PC-3 (cell line): ENCODE data around the gene ST6GALNAC4. TPM values are rescaled to one million over a fixed set of nuclear protein-coding genes. Genes with fewer than 3 reads are reported as not detected.

ENCODE experiments used
- ATAC-seq: fragments of 200-7000 bp; cut with Tn5 transposase; 2 replicates; pipeline ENCODE4 v1.9.1; 2020; ENCODE audit warnings: mild to moderate bottlenecking, moderate library complexity
- BruUV-seq: library from RNA; stranded (reverse); fragments of 400-500 nt; replicated peaks from 2 replicates; lab custom pipeline; 2021; lab: Mats Ljungman, UMichigan
- CTCF ChIA-PET: fragments of 300-600 bp; sonication (Branson Sonifier 250); formaldehyde crosslinking; loops from one replicate; lab custom pipeline; 2022; ENCODE audit warnings: antibody characterized with exemption; lab: Charles Lee
- POLR2A ChIA-PET: fragments of 300-600 bp; sonication (Branson Sonifier 250); formaldehyde crosslinking; loops from one replicate; lab custom pipeline; 2022; ENCODE audit warnings: antibody characterized with exemption; ENCODE audit not compliant: unreplicated experiment; lab: Charles Lee
- DNase-seq: peaks from one replicate; pipeline ENCODE4 v3.0.0-alpha.2; 2015
- H2AFZ ChIP-seq: fragments of 300-600 bp; sonication (generic); 2 replicates; pipeline ENCODE4 v1.6.0; 2016; ENCODE audit warnings: antibody characterized with exemption, low read length
- H3F3A ChIP-seq: fragments of 300-600 bp; sonication (generic); one replicate; pipeline ENCODE4 v1.6.0; 2017; ENCODE audit warnings: antibody characterized with exemption, low read length, control low read depth, mild to moderate bottlenecking; ENCODE audit not compliant: unreplicated experiment
- H3K27ac ChIP-seq: fragments of 300-600 bp; sonication (generic); 2 replicates; pipeline ENCODE4 v1.5.1; 2016; ENCODE audit warnings: mild to moderate bottlenecking, low read length
- H3K27me3 ChIP-seq: fragments of 300-600 bp; sonication (generic); 2 replicates; pipeline ENCODE4 v1.6.1; 2016; ENCODE audit warnings: low read length, mixed read lengths
- H3K36me3 ChIP-seq: fragments of 300-600 bp; sonication (generic); 2 replicates; pipeline ENCODE4 v1.6.1; 2016; ENCODE audit warnings: low read depth, mixed run types, low read length, mixed read lengths
- H3K4me1 ChIP-seq: fragments of 300-600 bp; sonication (generic); 2 replicates; pipeline ENCODE4 v1.5.1; 2016; ENCODE audit warnings: low read length; ENCODE audit not compliant: insufficient read depth
- H3K4me2 ChIP-seq: fragments of 300-600 bp; sonication (generic); 2 replicates; pipeline ENCODE4 v1.6.0; 2016; ENCODE audit warnings: low read length
- H3K4me3 ChIP-seq: fragments of 300-600 bp; sonication (generic); 2 replicates; pipeline ENCODE4 v1.5.1; 2016; ENCODE audit warnings: mild to moderate bottlenecking, low read length, mixed read lengths
- H3K79me2 ChIP-seq: fragments of 300-600 bp; sonication (generic); 2 replicates; pipeline ENCODE4 v1.6.1; 2017; ENCODE audit warnings: low read length, mixed read lengths
- H3K9ac ChIP-seq: fragments of 300-600 bp; sonication (generic); 2 replicates; pipeline ENCODE4 v1.6.0; 2016; ENCODE audit warnings: mild to moderate bottlenecking, low read length
- H3K9me2 ChIP-seq: fragments of 300-600 bp; sonication (generic); replicated peaks from 2 replicates; pipeline ENCODE4 v1.6.1; 2016; ENCODE audit warnings: mixed run types, low read length, mixed read lengths
- H3K9me3 ChIP-seq: fragments of 300-600 bp; sonication (generic); 2 replicates; pipeline ENCODE4 v1.6.1; 2016; ENCODE audit warnings: low read length, mixed read lengths
- H4K20me1 ChIP-seq: fragments of 300-600 bp; sonication (generic); 2 replicates; pipeline ENCODE4 v1.6.1; 2016; ENCODE audit warnings: low read length, mixed read lengths
- CTCF ChIP-seq: fragments of 300-600 bp; sonication (generic); conservative IDR thresholded peaks from 2 replicates; pipeline ENCODE4 v1.5.1; 2017; ENCODE audit warnings: antibody characterized with exemption, low read depth, mild to moderate bottlenecking, low read length
- EZH2 ChIP-seq: fragments of 300-600 bp; sonication (generic); IDR thresholded peaks from one replicate; pipeline ENCODE4 v1.6.1; 2017; ENCODE audit warnings: antibody characterized with exemption, mild to moderate bottlenecking, low read length; ENCODE audit not compliant: unreplicated experiment
- EZH2phosphoT487 ChIP-seq: fragments of 300-600 bp; sonication (generic); IDR thresholded peaks from 2 replicates; pipeline ENCODE4 v1.6.1; 2018; ENCODE audit warnings: mild to moderate bottlenecking, antibody characterized with exemption, low read length, borderline replicate concordance
- intact Hi-C: fragments of 100-400 bp; cut with micrococcal nuclease; formaldehyde crosslinking; loops from 2 replicates; pipeline ENCODE4 v1.9.0; 2023
- microRNA-seq: library from miRNA; unstranded; fragments of <30 nt; microRNA quantifications from one replicate; pipeline ENCODE4 v1.1.0, GENCODE V29; 2020; ENCODE audit not compliant: unreplicated experiment
- total RNA-seq: library from RNA; depleted of rRNA; stranded (reverse); fragments of >200 nt; gene quantifications from 2 replicates; pipeline ENCODE4 v1.2.3, GENCODE V29; 2014; rRNA removed

The ST6GALNAC4 gene
- total RNA-seq, 1 experiment from 2014 or later, result 26.9 TPM

- POLR2A ChIA-PET, result no interaction called here
- Histone ChIP-seq H3K9me3 (no peaks in the 10 kb centered on the region), H4K20me1 (no peaks in the 10 kb centered on the region), H3K4me1 (no peaks in the 10 kb centered on the region), H3K27ac (no peak overlapping the region), H3K9ac (no peak overlapping the region), H3K27me3 (no peaks in the 10 kb centered on the region), H3K79me2 (no peaks in the 10 kb centered on the region), H3K4me3 (no peak overlapping the region), H3K36me3 (no peaks in the 10 kb centered on the region), H2AFZ (no peak overlapping the region), H3K4me2 (no peak overlapping the region), H3F3A (no peaks in the 10 kb centered on the region), H3K9me2 (no peaks in the 10 kb centered on the region)
- CTCF ChIA-PET, result no interaction called here
- ATAC-seq, result no peak
- no peak for TF ChIP-seq EZH2phosphoT487
- TF ChIP-seq CTCF, result no peak
- TF ChIP-seq EZH2, result no peak
- no peak for DNase-seq
- BruUV-seq, result no TSS peak
- intact Hi-C loops, result no loop called here
Observed at GRCh38 chr9:127858041-127858512, 58.8 kb downstream of the ST6GALNAC4 start.

Small RNAs within 50 kb of the gene (microRNA-seq; reads per million reads assigned to microRNA genes)
- not detected for gene MIR4672

Other genes starting within 250 kb of the ST6GALNAC4 start
- gene CFAP157, start 210.1 kb downstream of the ST6GALNAC4 start, total RNA-seq, result not detected in 2 replicates
- gene PTRH1, start 201.4 kb downstream of the ST6GALNAC4 start, total RNA-seq, result 38.1 and 45.3 TPM in 2 replicates
- 0.04 TPM in 1 of 2 replicates, not detected in the other for gene TTC16, start 201.0 kb downstream of the ST6GALNAC4 start, total RNA-seq
- 12.2 and 14.1 TPM in 2 replicates for gene TOR2A, start 181.7 kb downstream of the ST6GALNAC4 start, total RNA-seq
- 0.26 and 1.0 TPM in 2 replicates for gene SH2D3C, start 138.4 kb downstream of the ST6GALNAC4 start, total RNA-seq
- 37.3 and 39.2 TPM in 2 replicates for gene CDK9, start 131.0 kb downstream of the ST6GALNAC4 start, total RNA-seq
- 78.5 and 133 TPM in 2 replicates for gene FPGS, start 114.2 kb downstream of the ST6GALNAC4 start, total RNA-seq
- 1.1 and 1.2 TPM in 2 replicates for gene ENG, start 62.4 kb downstream of the ST6GALNAC4 start, total RNA-seq
- gene AK1, start 39.4 kb downstream of the ST6GALNAC4 start, total RNA-seq, result 79.1 and 105 TPM in 2 replicates
- 8.5 and 14.5 TPM in 2 replicates for gene ST6GALNAC6, start 17.4 kb downstream of the ST6GALNAC4 start, total RNA-seq
- 5.1 and 5.4 TPM in 2 replicates for gene PIP5KL1, start 13.7 kb upstream of the ST6GALNAC4 start, total RNA-seq
- 32.0 and 33.0 TPM in 2 replicates for gene DPM2, start 20.8 kb upstream of the ST6GALNAC4 start, total RNA-seq
- 10.8 and 26.1 TPM in 2 replicates for gene EEIG1, start 63.9 kb upstream of the ST6GALNAC4 start, total RNA-seq
- gene NAIF1, start 150.3 kb upstream of the ST6GALNAC4 start, total RNA-seq, result 8.4 and 11.1 TPM in 2 replicates
- gene SLC25A25, start 151.2 kb upstream of the ST6GALNAC4 start, total RNA-seq, result 25.2 and 37.0 TPM in 2 replicates
- gene PTGES2, start 210.7 kb upstream of the ST6GALNAC4 start, total RNA-seq, result 250 and 258 TPM in 2 replicates
- gene LCN2, start 232.4 kb upstream of the ST6GALNAC4 start, total RNA-seq, result 153 and 154 TPM in 2 replicates
- gene BBLN, start 243.2 kb upstream of the ST6GALNAC4 start, total RNA-seq, result 158 and 171 TPM in 2 replicates